ENCODE measurements around the gene ATP11A. TPM values are rescaled to one million over a fixed set of nuclear protein-coding genes. Genes with fewer than 3 reads are reported as not detected.

Gene ATP11A
- total and polyA plus RNA-seq, 9 of the 15 experiments (the other 6 are each of a cell fraction or from before 2014, with no cell fraction given), result 0.38 to 34.2 (median 4.2) TPM

DNA sequence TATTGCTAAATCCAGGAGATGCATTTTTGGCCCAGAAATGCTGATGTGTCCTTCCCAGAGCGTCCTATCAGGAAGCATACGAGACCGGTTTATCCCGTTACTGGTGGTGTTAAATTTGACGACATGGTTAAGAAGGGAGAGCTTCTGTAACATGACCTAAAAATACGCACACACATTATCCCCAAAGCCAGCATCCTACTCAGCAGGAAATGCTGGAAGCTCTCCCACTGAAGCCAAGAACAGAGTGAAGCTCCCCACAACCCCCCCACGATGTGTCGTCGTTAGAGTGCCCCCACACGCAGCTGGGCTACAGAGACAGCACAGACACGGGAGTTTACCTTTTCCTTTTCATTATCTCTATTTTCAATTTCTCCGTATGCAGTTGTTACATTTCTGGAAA is 234.1 kb downstream of the ATP11A start (continued):
- TF ChIP-seq ZNF778 (CRISPR knock-in tag; IDR thresholded peaks at IDR 0.05) (no peak), ZNF589 (CRISPR knock-in tag; IDR thresholded peaks at IDR 0.05; ENCODE audit: low read depth) (no peak), LCOR (CRISPR knock-in tag; IDR thresholded peaks at IDR 0.05) (no peak), PRMT5 (CRISPR knock-in tag; IDR thresholded peaks at IDR 0.05) (no peak), ZNF507 (tag; conservative IDR thresholded peaks at IDR 0.05) (no peak), SMC3 (conservative IDR thresholded peaks at IDR 0.05; ENCODE audit: insufficient read depth, low read depth, low read length) (no peak)

- H3K36me3 ChIP-seq (ENCODE audit: control insufficient read depth, insufficient read depth, low read length), result no peaks in the 10 kb centered on the region
- H4K20me1 ChIP-seq (replicated peaks; ENCODE audit: control insufficient read depth, insufficient read depth, low read length), result no peaks in the 10 kb centered on the region
- TF ChIP-seq ZNF316 (IDR thresholded peaks at IDR 0.05) (peak; percentile 49; the same call in 1 of the 2 replicates), SIRT6 (IDR thresholded peaks at IDR 0.05; ENCODE audit: low read depth, low read length) (no peak)
- H3K9me3 ChIP-seq (replicated peaks; ENCODE audit: control insufficient read depth, insufficient read depth, low read depth, low read length), result no peaks in the 10 kb centered on the region; the same call in 1 of the 2 replicates
- H3K27me3 ChIP-seq (ENCODE audit: control insufficient read depth in 2 of 2, insufficient read depth in 2 of 2, low read length in 2 of 2), result peaks cover 13 to 33% of the 10 kb centered on the region in 2 experiments; a peak in 4 of 5 replicates
- H3K4me3 ChIP-seq, result no peak overlapping the region
- CTCF ChIA-PET (ENCODE audit: low intra/inter-chr PET ratio), result no interaction called here
- no peak for FAIRE-seq
- ATAC-seq, result no peak
- BruUV-seq (replicated peaks), result no TSS peak
- POLR2A ChIA-PET, result no interaction called here
- no peak overlapping the region for H2AFZ ChIP-seq (ENCODE audit: low read depth, low read length)
- in situ Hi-C loops (cut with MboI), result no loop called here
- H3K9ac ChIP-seq (ENCODE audit: insufficient read depth in 1 of 2, low read depth in 2 of 2, low read length in 2 of 2), result no peak overlapping the region
- intact Hi-C loops (cut with micrococcal nuclease), result no loop called here
- no peak overlapping the region for H3K27ac ChIP-seq (ENCODE audit: extremely low read depth, low read depth, low read length)
- no peaks in the 10 kb centered on the region for H3K79me2 ChIP-seq (ENCODE audit: control insufficient read depth, insufficient read depth, low read length)
- no peaks in the 10 kb centered on the region for H3K9me1 ChIP-seq (ENCODE audit: control insufficient read depth, insufficient read depth, low read length)
- no peaks in the 10 kb centered on the region; a peak in 1 of 5 replicates for H3K4me1 ChIP-seq (replicated peaks in 1 of 2; ENCODE audit: control insufficient read depth in 2 of 2, insufficient read depth in 2 of 2, low read length in 2 of 2)
- no peak for DNase-seq (ENCODE audit: extremely low read depth in 1 of 4, low spot score in 3 of 4)
- 0% methylated on average over 2 of the region's 2 CpGs for WGBS (ENCODE audit: insufficient coverage, low coverage, missing lambda C conversion rate)
- H3K4me2 ChIP-seq (ENCODE audit: insufficient read depth, low read length), result no peak overlapping the region
These were observed 234.5 kb downstream of the ATP11A start for GRCh38 chr13:112924365-112924764.
